Mesenchymal stem cell (in vitro differentiated cells and primary cell): ENCODE measurements around the gene LMO3.
A peak's percentile ranks its signal among the peaks of the same experiment; 100 is the strongest.

Source experiments
- DNase-seq: peaks from one replicate; pipeline ENCODE4 v3.0.0-alpha.2; 2013
- H2AFZ ChIP-seq: one replicate; pipeline ENCODE4 v1.6.1; 2013; ENCODE audit warnings: low read depth, mild to moderate bottlenecking, control low read depth, inconsistent platforms, low read length, moderate library complexity
- H2AK5ac ChIP-seq: 2 replicates; pipeline ENCODE4 v1.6.1; 2013; ENCODE audit warnings: low read length, moderate library complexity, mild to moderate bottlenecking, inconsistent platforms; ENCODE audit not compliant: severe bottlenecking
- H2BK120ac ChIP-seq: one replicate; pipeline ENCODE4 v1.6.1; 2013; ENCODE audit warnings: low read depth, mild to moderate bottlenecking, inconsistent platforms, low read length, moderate library complexity
- H2BK12ac ChIP-seq, 2 experiments: one replicate each; pipeline ENCODE4 v1.6.1; 2013; ENCODE audit warnings: inconsistent platforms in 2 of 2, low read length in 2 of 2, mild to moderate bottlenecking in 2 of 2, moderate library complexity in 2 of 2, control low read depth in 1 of 2
- H2BK15ac ChIP-seq: one replicate; pipeline ENCODE4 v1.6.1; 2013; ENCODE audit warnings: mild to moderate bottlenecking, low read depth, inconsistent platforms; ENCODE audit not compliant: poor library complexity, severe bottlenecking
- H2BK5ac ChIP-seq: 2 replicates; pipeline ENCODE4 v1.6.1; 2013; ENCODE audit warnings: low read depth, mild to moderate bottlenecking, low read length, control low read depth, inconsistent platforms; ENCODE audit not compliant: poor library complexity, severe bottlenecking
- H3K14ac ChIP-seq, 2 experiments: one replicate each; pipeline ENCODE4 v1.6.1; 2013; ENCODE audit warnings: inconsistent platforms in 2 of 2, low read length in 2 of 2, control low read depth in 1 of 2, mild to moderate bottlenecking in 1 of 2, moderate library complexity in 1 of 2
- H3K18ac ChIP-seq, 2 experiments: one replicate each; pipeline ENCODE4 v1.6.1; 2013; ENCODE audit warnings: inconsistent platforms in 2 of 2, low read length in 2 of 2, control low read depth in 1 of 2, low read depth in 1 of 2, mild to moderate bottlenecking in 1 of 2
- H3K23ac ChIP-seq, 2 experiments: one replicate each; pipeline ENCODE4 v1.6.1; 2013; ENCODE audit warnings: inconsistent platforms in 2 of 2, low read length in 2 of 2, mild to moderate bottlenecking in 2 of 2, moderate library complexity in 2 of 2, control low read depth in 1 of 2
- H3K27ac ChIP-seq: 2 replicates; pipeline ENCODE4 v1.5.1; 2013; ENCODE audit warnings: mild to moderate bottlenecking, moderate library complexity, low read length, control low read depth, inconsistent platforms; ENCODE audit not compliant: poor library complexity, severe bottlenecking
- H3K27me3 ChIP-seq, 2 experiments: 2 replicates each; pipeline versions ENCODE4 v1.6.1 to v1.7.0; 2013; ENCODE audit warnings: low read length in 2 of 2, mild to moderate bottlenecking in 2 of 2, moderate library complexity in 2 of 2, control low read depth in 1 of 2, inconsistent platforms in 1 of 2; ENCODE audit not compliant: control insufficient read depth in 1 of 2, insufficient read depth in 1 of 2
- H3K36me3 ChIP-seq, 2 experiments: 2 replicates each; pipeline versions ENCODE4 v1.6.1 to v1.7.0; 2013; ENCODE audit warnings: low read length in 2 of 2, control low read depth in 1 of 2, inconsistent platforms in 1 of 2, low read depth in 1 of 2, mild to moderate bottlenecking in 1 of 2; ENCODE audit not compliant: insufficient read depth in 2 of 2, control insufficient read depth in 1 of 2
- H3K4ac ChIP-seq, 2 experiments: one replicate each; pipeline ENCODE4 v1.6.1; 2013; ENCODE audit warnings: inconsistent platforms in 2 of 2, low read length in 2 of 2, mild to moderate bottlenecking in 2 of 2, moderate library complexity in 2 of 2, control low read depth in 1 of 2, low read depth in 1 of 2
- H3K4me1 ChIP-seq: 2 replicates; pipeline ENCODE4 v1.6.1; 2013; ENCODE audit warnings: low read depth, low read length, control low read depth; ENCODE audit not compliant: control insufficient read depth, insufficient read depth
- H3K4me2 ChIP-seq: 2 replicates; pipeline ENCODE4 v1.6.1; 2013; ENCODE audit warnings: low read length, mild to moderate bottlenecking, inconsistent platforms; ENCODE audit not compliant: poor library complexity, severe bottlenecking
- H3K4me3 ChIP-seq, 2 experiments: 2 replicates each; pipeline versions ENCODE4 v1.5.1 to v1.7.0; 2013; ENCODE audit warnings: low read length in 2 of 2, mild to moderate bottlenecking in 2 of 2, control low read depth in 1 of 2, low read depth in 1 of 2; ENCODE audit not compliant: insufficient read depth in 1 of 2
- H3K79me1 ChIP-seq: replicated peaks from 2 replicates; pipeline ENCODE4 v1.6.1; 2013; ENCODE audit warnings: mild to moderate bottlenecking, control low read depth, low read length, inconsistent platforms; ENCODE audit not compliant: poor library complexity, severe bottlenecking
- H3K9ac ChIP-seq: 2 replicates; pipeline ENCODE4 v1.7.0; 2013; ENCODE audit warnings: mild to moderate bottlenecking, low read length, moderate library complexity
- H3K9me3 ChIP-seq: 2 replicates; pipeline ENCODE4 v1.7.0; 2013; ENCODE audit warnings: mild to moderate bottlenecking, low read length; ENCODE audit not compliant: control insufficient read depth
- H4K8ac ChIP-seq: one replicate; pipeline ENCODE4 v1.6.1; 2013; ENCODE audit warnings: inconsistent platforms, mild to moderate bottlenecking, low read length, moderate library complexity
- H4K91ac ChIP-seq: one replicate; pipeline ENCODE4 v1.6.1; 2013; ENCODE audit warnings: mild to moderate bottlenecking, low read length, inconsistent platforms
- WGBS: methylation state at CpG from one replicate; pipeline ENCODE4 v1.1.7; 2013; ENCODE audit warnings: mixed read lengths; 5-methylcytosine and 5-hydroxymethylcytosine counted together

The LMO3 gene

DNA sequence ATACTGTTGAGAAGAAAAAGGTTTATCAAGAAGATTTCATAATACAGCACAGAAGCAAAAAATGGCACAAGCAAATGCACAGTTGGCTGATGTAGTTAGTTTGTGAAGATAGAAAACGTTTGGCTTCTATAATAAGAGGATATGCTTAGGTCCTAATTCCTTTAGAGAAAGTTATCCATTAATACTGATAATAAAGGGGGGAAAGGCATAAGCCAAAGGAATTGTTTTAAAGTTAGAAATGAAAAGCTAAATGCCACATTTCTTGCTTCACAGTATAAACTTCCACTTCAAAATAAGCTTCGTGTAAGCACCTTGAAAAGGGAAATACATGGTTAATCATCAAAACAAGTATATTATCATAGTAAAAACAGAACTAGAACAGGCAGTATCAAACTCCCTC, 12.4 kb downstream of the LMO3 start:
- no peak overlapping the region for H3K4me3 ChIP-seq
- no peak overlapping the region for H4K91ac ChIP-seq
- H3K27me3 ChIP-seq: no peaks in the 10 kb centered on the region
- H3K36me3 ChIP-seq: no peaks in the 10 kb centered on the region
- H4K8ac ChIP-seq: no peak overlapping the region
- no peak overlapping the region for H3K4me2 ChIP-seq
- H3K18ac ChIP-seq: no peak overlapping the region
- H3K9me3 ChIP-seq: no peaks in the 10 kb centered on the region
- H2BK15ac ChIP-seq: no peak overlapping the region
- H2AFZ ChIP-seq: no peak overlapping the region
- no peak overlapping the region for H3K27ac ChIP-seq
- no peaks in the 10 kb centered on the region for H3K4me1 ChIP-seq
- H2BK12ac ChIP-seq: no peak overlapping the region
- H3K4ac ChIP-seq: no peak overlapping the region
- no peak overlapping the region for H3K14ac ChIP-seq
- H2AK5ac ChIP-seq: no peak overlapping the region
- no peak overlapping the region for H3K9ac ChIP-seq
- H3K23ac ChIP-seq: no peak overlapping the region
- H3K79me1 ChIP-seq: no peaks in the 10 kb centered on the region
- WGBS: 23% methylated on average over 1 of the region's 2 CpGs
- H2BK5ac ChIP-seq: no peak overlapping the region
- H2BK120ac ChIP-seq: no peak overlapping the region
- DNase-seq: no peak

DNA sequence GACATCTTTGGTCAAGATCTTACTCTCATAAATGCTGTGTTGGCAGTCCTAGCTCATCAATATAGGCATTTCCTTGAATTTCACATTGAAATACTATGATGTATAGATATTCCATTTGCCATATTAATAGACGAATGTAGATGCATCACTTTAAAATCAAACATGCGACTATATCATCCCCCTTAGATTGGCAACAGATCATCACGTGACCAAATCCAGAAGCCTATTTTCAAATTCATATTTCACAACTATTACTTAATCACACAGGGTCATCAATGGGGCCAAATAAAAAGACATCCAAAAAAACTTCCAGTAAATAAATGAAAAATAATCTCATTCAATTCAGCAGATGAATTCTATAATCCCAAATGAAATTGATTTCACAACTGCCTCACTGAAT, 15.3 kb downstream of the LMO3 start:
- H3K4ac ChIP-seq: no peak overlapping the region
- no peak overlapping the region for H3K4me2 ChIP-seq
- H3K79me1 ChIP-seq: no peaks in the 10 kb centered on the region
- H2AK5ac ChIP-seq: no peak overlapping the region
- no peak overlapping the region for H2BK15ac ChIP-seq
- H3K23ac ChIP-seq: no peak overlapping the region
- no peak overlapping the region for H2BK12ac ChIP-seq
- no peak overlapping the region for H3K27ac ChIP-seq
- no peak overlapping the region for H3K18ac ChIP-seq
- H3K4me1 ChIP-seq: no peaks in the 10 kb centered on the region
- H3K27me3 ChIP-seq: no peaks in the 10 kb centered on the region
- WGBS: 93% methylated on average over 3 of the region's 3 CpGs
- no peak for DNase-seq
- H2BK120ac ChIP-seq: no peak overlapping the region
- H2AFZ ChIP-seq: no peak overlapping the region
- no peak overlapping the region for H3K4me3 ChIP-seq
- H4K91ac ChIP-seq: no peak overlapping the region
- H3K14ac ChIP-seq: no peak overlapping the region
- no peak overlapping the region for H4K8ac ChIP-seq
- no peak overlapping the region for H3K9ac ChIP-seq
- H2BK5ac ChIP-seq: no peak overlapping the region
- H3K9me3 ChIP-seq: no peaks in the 10 kb centered on the region
- H3K36me3 ChIP-seq: no peaks in the 10 kb centered on the region

DNA sequence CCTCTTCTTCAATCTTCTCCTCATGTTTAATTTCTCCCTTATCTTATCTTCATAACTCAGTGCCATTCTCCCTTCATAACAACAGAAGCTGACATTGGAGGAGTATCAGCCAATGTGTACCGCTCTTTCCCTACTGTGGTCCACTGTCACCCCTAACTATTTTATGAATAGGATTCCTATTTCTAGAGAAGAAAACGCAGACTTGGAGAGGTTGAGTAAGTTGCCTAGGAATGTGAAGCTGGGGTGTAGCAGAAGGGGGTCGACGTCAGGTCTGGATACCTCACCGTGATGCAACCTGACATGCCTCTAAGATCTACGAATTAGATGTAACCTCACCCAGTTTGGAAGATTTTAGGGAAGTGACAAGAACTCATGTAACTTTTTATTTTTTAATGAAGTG, 17.1 kb downstream of the LMO3 start:
- Histone ChIP-seq H4K8ac (no peak overlapping the region), H3K4me1 (no peaks in the 10 kb centered on the region), H3K18ac (no peak overlapping the region), H3K14ac (no peak overlapping the region), H2BK15ac (no peak overlapping the region), H2BK5ac (no peak overlapping the region), H3K36me3 (no peaks in the 10 kb centered on the region), H2BK12ac (no peak overlapping the region), H3K27me3 (no peaks in the 10 kb centered on the region), H3K9me3 (no peaks in the 10 kb centered on the region), H3K27ac (no peak overlapping the region), H3K23ac (no peak overlapping the region), H3K9ac (no peak overlapping the region), H2AK5ac (no peak overlapping the region), H4K91ac (no peak overlapping the region), H3K79me1 (no peaks in the 10 kb centered on the region), H3K4ac (no peak overlapping the region), H3K4me3 (no peak overlapping the region), H3K4me2 (no peak overlapping the region), H2AFZ (no peak overlapping the region), H2BK120ac (no peak overlapping the region)
- no peak for DNase-seq
- WGBS: 65% methylated on average over 4 of the region's 6 CpGs

DNA sequence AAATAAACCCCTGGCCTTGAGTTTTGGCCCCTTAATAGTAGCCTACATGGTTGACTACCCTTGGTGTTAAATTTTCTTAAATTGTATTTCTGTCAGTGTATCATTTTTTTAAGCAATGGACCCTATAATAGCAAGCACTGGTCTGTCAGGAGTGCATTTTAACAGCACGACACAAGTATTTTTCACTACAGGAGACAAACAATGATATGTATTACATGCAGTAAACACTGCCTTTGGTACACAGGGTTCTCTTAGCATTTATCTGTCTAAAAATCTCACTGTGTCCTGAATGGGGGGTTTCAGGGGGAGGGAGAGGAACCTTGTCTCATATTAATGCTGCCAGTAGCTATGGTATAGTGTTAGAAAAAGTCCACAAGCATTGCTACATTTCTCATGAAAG, 18.4 kb downstream of the LMO3 start:
- Histone ChIP-seq H3K27me3 (no peaks in the 10 kb centered on the region), H2BK15ac (no peak overlapping the region), H2BK120ac (no peak overlapping the region), H2BK12ac (no peak overlapping the region), H2AFZ (no peak overlapping the region), H3K4me2 (no peak overlapping the region), H3K79me1 (no peaks in the 10 kb centered on the region), H2BK5ac (no peak overlapping the region), H3K4me3 (peak overlapping the region in 1 of 2 experiments; percentile 16), H2AK5ac (no peak overlapping the region), H3K14ac (no peak overlapping the region), H3K18ac (no peak overlapping the region), H3K4me1 (no peaks in the 10 kb centered on the region), H3K4ac (no peak overlapping the region), H3K36me3 (no peaks in the 10 kb centered on the region), H3K23ac (no peak overlapping the region), H3K9ac (peak overlapping the region; percentile 77), H3K9me3 (no peaks in the 10 kb centered on the region), H4K91ac (no peak overlapping the region), H3K27ac (no peak overlapping the region), H4K8ac (no peak overlapping the region)
- DNase-seq: no peak
- 71% methylated on average over 1 of the region's 1 CpG for WGBS
